GM19324 (cell line): Measurements from ENCODE around the gene THAP8.
"Not testable (repeated sequence)": the region's sequence is repeated elsewhere in the genome, so short reads cannot be mapped to it uniquely, and the experiment has no call there.

ENCODE experiments used
- ATAC-seq: cut with Tn5 transposase; IDR thresholded peaks from one replicate; pipeline ENCODE4 v1.9.1; 2021; ENCODE audit warnings: mild to moderate bottlenecking, moderate library complexity; ENCODE audit not compliant: unreplicated experiment, low FRiP score

Gene THAP8

GRCh38 chr19:36068810-36069499, 14.9 kb upstream of the THAP8 start:
- ATAC-seq: not testable (repeated sequence)

- ATAC-seq: no peak
These were observed 13.6 kb upstream of the THAP8 start for GRCh38 chr19:36067681-36068080.

GRCh38 chr19:36064826-36065225, 10.7 kb upstream of the THAP8 start:
- ATAC-seq: no peak

GRCh38 chr19:36061367-36061766, 7.3 kb upstream of the THAP8 start:
- ATAC-seq: no peak

- ATAC-seq: no peak
These were observed 6.3 kb upstream of the THAP8 start for GRCh38 chr19:36060430-36060829.

GRCh38 chr19:36059180-36059910, 5.3 kb upstream of the THAP8 start:
- ATAC-seq: no peak

- ATAC-seq: no peak
These were observed 4.5 kb upstream of the THAP8 start for GRCh38 chr19:36058481-36059179.

GRCh38 chr19:36054733-36055686, 925 bp upstream of the THAP8 start, which contains the start of gene WDR62:
Gene WDR62, plus strand, starts transcription at chr19:36054897. Its CDS starts 75 bp downstream, at chr19:36054972.
- ATAC-seq: peak; percentile 82

GRCh38 chr19:36051637-36052036, 2.4 kb downstream of the THAP8 start:
- no peak for ATAC-seq

- ATAC-seq: no peak
These were observed 2.8 kb downstream of the THAP8 start for GRCh38 chr19:36051236-36051635.

- ATAC-seq: no peak
These were observed 4.9 kb downstream of the THAP8 start for GRCh38 chr19:36049080-36049698.

- no peak for ATAC-seq
These were observed 6.2 kb downstream of the THAP8 start for GRCh38 chr19:36047835-36048234.

GRCh38 chr19:36046443-36047050, 7.5 kb downstream of the THAP8 start:
- ATAC-seq: no peak

GRCh38 chr19:36043952-36044351, 10.1 kb downstream of the THAP8 start:
- no peak for ATAC-seq

- no peak for ATAC-seq
These were observed 12.3 kb downstream of the THAP8 start for GRCh38 chr19:36041831-36042230.

- not testable (repeated sequence) for ATAC-seq
These were observed 13.0 kb downstream of the THAP8 start for GRCh38 chr19:36041092-36041491.

GRCh38 chr19:36040495-36040894, 13.6 kb downstream of the THAP8 start:
- no peak for ATAC-seq

GRCh38 chr19:36032251-36033104, 21.6 kb downstream of the THAP8 start, which contains the start of gene CLIP3:
Gene CLIP3, minus strand, starts transcription at chr19:36032873. Its CDS starts 516 bp downstream, at chr19:36032357.
- no peak for ATAC-seq
